HG02973 (cell line): ENCODE measurements around the gene TSPO.

Experiments
- ATAC-seq: cut with Tn5 transposase; IDR thresholded peaks from one replicate; pipeline ENCODE4 v1.9.1; 2021; ENCODE audit warnings: moderate library complexity; ENCODE audit not compliant: unreplicated experiment

The TSPO gene

GRCh38 chr22:43174941-43175531, 23.7 kb downstream of the TSPO start:
- ATAC-seq: no peak

- ATAC-seq: no peak
Measured at GRCh38 chr22:43176090-43176489, 24.7 kb downstream of the TSPO start.

- ATAC-seq: no peak
Measured at GRCh38 chr22:43177479-43177878, 26.1 kb downstream of the TSPO start.

GRCh38 chr22:43179146-43179910, 28.0 kb downstream of the TSPO start:
- no peak for ATAC-seq

- no peak for ATAC-seq
Measured at GRCh38 chr22:43179911-43180195, 28.5 kb downstream of the TSPO start.

GRCh38 chr22:43180670-43181069, 29.3 kb downstream of the TSPO start:
- ATAC-seq: no peak

GRCh38 chr22:43181321-43182076, 30.1 kb downstream of the TSPO start:
- ATAC-seq: no peak

- ATAC-seq: no peak
Measured at GRCh38 chr22:43182118-43182517, 30.8 kb downstream of the TSPO start.

- ATAC-seq: no peak
Measured at GRCh38 chr22:43182726-43183125, 31.4 kb downstream of the TSPO start.

GRCh38 chr22:43183496-43184277, 32.3 kb downstream of the TSPO start:
- no peak for ATAC-seq

- ATAC-seq: no peak
Measured at GRCh38 chr22:43185860-43186261, 34.5 kb downstream of the TSPO start.

- peak; percentile 38 for ATAC-seq
Measured at GRCh38 chr22:43186272-43187170, 35.2 kb downstream of the TSPO start, which contains the start of gene TTLL12. Gene TTLL12, minus strand, starts transcription at chr22:43187134. Its CDS starts 65 bp downstream, at chr22:43187069.

- ATAC-seq: peak; percentile 77
Measured at GRCh38 chr22:43187171-43188099, 36.1 kb downstream of the TSPO start.

GRCh38 chr22:43188829-43189545, 37.6 kb downstream of the TSPO start:
- no peak for ATAC-seq

GRCh38 chr22:43191831-43192230, 40.5 kb downstream of the TSPO start:
- ATAC-seq: no peak

- ATAC-seq: no peak
Measured at GRCh38 chr22:43197271-43197941, 46.0 kb downstream of the TSPO start.

GRCh38 chr22:43198126-43198525, 46.8 kb downstream of the TSPO start:
- ATAC-seq: no peak

- no peak for ATAC-seq
Measured at GRCh38 chr22:43198936-43199335, 47.6 kb downstream of the TSPO start.
